ENCODE results near the gene FTMT.
"Not testable (repeated sequence)": the region's sequence is repeated elsewhere in the genome, so short reads cannot be mapped to it uniquely, and the experiment has no call there.

FTMT gene

GRCh38 chr5:121851643-121852574 is at the start of gene FTMT:
FTMT (plus strand) TSS chr5:121851882; CDS start chr5:121851964, 82 bp downstream.
- no peak for DNase-seq

- not testable (repeated sequence) for DNase-seq
These were observed 46.4 kb upstream of the FTMT start for GRCh38 chr5:121805251-121805650.

GRCh38 chr5:121805911-121806310 is 45.8 kb upstream of the FTMT start:
- peak; percentile 14 for DNase-seq

- no peak for DNase-seq
These were observed 35.5 kb upstream of the FTMT start for GRCh38 chr5:121816164-121816563.

GRCh38 chr5:121819682-121820261 is 31.9 kb upstream of the FTMT start:
- no peak for DNase-seq

- DNase-seq, result no peak
These were observed 18.1 kb upstream of the FTMT start for GRCh38 chr5:121833617-121834016.

- no peak for DNase-seq
These were observed 17.7 kb upstream of the FTMT start for GRCh38 chr5:121834021-121834420.

GRCh38 chr5:121841892-121842291 is 9.8 kb upstream of the FTMT start:
- DNase-seq, result no peak

GRCh38 chr5:121850272-121850671 is 1.4 kb upstream of the FTMT start:
- no peak for DNase-seq

- DNase-seq, result no peak
These were observed 2.2 kb downstream of the FTMT start for GRCh38 chr5:121853850-121854249.

GRCh38 chr5:121862801-121863200 is 11.1 kb downstream of the FTMT start:
- DNase-seq, result no peak

- DNase-seq, result no peak
These were observed 12.1 kb downstream of the FTMT start for GRCh38 chr5:121863753-121864285.

- DNase-seq, result no peak
These were observed 15.7 kb downstream of the FTMT start for GRCh38 chr5:121867403-121867802.

- DNase-seq, result peak; percentile 0
These were observed 18.8 kb downstream of the FTMT start for GRCh38 chr5:121870489-121870888.

- no peak for DNase-seq
These were observed 21.2 kb downstream of the FTMT start for GRCh38 chr5:121872856-121873255.

GRCh38 chr5:121873409-121873808 is 21.7 kb downstream of the FTMT start:
- peak; percentile 24 for DNase-seq

- no peak for DNase-seq
These were observed 33.9 kb downstream of the FTMT start for GRCh38 chr5:121885630-121886029.

GRCh38 chr5:121887727-121888126 is 36.0 kb downstream of the FTMT start:
- no peak for DNase-seq

GRCh38 chr5:121890297-121890858 is 38.7 kb downstream of the FTMT start:
- DNase-seq, result no peak

GRCh38 chr5:121897341-121897740 is 45.7 kb downstream of the FTMT start:
- peak; percentile 29 for DNase-seq

GRCh38 chr5:121899346-121899745 is 47.7 kb downstream of the FTMT start:
- DNase-seq, result no peak
